GM23248 (cell line): Measurements from ENCODE around the gene STUM.

Source experiments
- EZH2 ChIP-seq: fragments of 200-600 bp; sonication (generic); IDR thresholded peaks from 2 replicates; pipeline ENCODE4 v1.6.1; 2018; ENCODE audit warnings: antibody characterized with exemption, mild to moderate bottlenecking; ENCODE audit not compliant: insufficient read depth, poor library complexity, severe bottlenecking
- EZH2phosphoT487 ChIP-seq: fragments of 200-600 bp; sonication (generic); IDR thresholded peaks from 2 replicates; pipeline ENCODE4 v1.6.1; 2018; ENCODE audit warnings: antibody characterized with exemption, moderate library complexity, mild to moderate bottlenecking, low read depth; ENCODE audit not compliant: insufficient read depth

DNA sequence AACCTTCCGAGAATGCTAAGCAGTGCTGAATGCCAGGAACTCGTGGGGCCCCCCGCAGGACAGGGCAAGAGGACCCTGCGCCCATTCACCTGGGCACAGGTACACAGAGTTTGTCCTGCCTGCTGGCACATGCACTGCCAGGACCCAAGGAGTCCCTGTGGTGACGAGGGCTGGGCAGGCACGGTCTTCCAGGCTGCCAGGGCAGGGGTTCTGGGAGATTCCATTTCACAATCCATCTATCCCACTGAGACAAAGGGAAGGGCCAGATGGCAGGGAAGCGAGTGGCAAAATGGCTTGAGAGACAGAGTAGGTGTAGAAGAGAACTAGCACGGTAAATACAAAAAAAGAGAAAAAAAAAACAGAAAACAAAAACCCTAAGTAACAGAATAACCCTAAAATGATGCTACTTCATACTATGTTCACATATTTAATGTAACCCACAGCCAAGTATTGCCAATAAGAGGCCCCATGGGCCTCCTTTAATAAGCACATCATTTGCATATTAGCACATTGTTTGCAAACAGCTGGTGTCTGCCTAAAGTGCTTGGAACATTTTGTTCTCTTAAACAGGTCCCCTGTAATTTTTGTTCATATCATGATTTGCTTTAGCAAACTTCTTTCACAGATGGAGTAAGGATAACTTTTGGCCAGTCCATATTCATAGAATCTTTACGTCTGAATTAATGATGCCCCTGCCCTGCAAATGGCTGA, 83.8 kb downstream of the STUM start:
- no peak for TF ChIP-seq EZH2
- no peak for TF ChIP-seq EZH2phosphoT487
